Activated effector memory CD4-positive, alpha-beta T cell treated with Interleukin-2 at 50 U/mL for 16 hours (primary cell): ENCODE data around the gene GAS2.

Experiments
- DNase-seq: peaks from one replicate; pipeline ENCODE4 v3.0.0-alpha.2; 2020

Gene GAS2

DNA sequence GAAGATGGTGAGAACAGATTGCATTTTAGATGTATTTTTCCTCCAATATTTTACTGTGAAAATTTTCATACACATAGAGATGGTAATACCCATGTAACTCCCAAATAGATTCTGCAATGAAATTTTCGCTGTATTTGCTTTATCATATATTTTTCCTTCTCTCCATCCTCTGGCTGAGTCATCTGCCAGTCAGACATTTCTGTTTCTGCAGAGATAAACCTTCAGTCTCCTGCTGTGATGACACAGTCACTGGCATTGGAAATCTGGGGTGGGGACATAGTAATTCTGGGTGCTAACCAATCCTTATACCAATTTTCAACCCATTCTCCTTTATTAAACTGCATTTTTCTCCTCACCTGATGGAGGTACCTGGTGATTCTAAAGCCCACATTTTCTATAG lies 129.5 kb downstream of the GAS2 start:
- no peak for DNase-seq

DNA sequence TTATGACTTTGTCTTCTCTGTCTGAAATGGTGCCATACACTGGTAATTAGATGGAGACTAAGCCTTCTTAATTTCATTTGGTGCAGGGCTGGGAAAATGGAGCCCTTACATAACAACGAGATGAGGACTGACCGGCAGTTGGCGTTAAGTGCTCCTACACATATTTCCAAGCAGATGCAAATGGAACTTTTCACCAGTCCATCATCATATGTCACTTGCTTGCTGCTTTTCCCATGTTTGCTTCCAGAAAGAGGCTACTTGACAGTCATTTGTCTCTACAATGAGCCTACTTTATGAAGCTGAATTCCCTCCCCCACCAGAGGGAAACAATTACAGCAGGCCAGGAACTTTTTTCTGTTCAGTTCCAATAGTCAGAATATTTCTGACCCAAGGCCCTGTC lies 130.6 kb downstream of the GAS2 start:
- DNase-seq, result no peak

DNA sequence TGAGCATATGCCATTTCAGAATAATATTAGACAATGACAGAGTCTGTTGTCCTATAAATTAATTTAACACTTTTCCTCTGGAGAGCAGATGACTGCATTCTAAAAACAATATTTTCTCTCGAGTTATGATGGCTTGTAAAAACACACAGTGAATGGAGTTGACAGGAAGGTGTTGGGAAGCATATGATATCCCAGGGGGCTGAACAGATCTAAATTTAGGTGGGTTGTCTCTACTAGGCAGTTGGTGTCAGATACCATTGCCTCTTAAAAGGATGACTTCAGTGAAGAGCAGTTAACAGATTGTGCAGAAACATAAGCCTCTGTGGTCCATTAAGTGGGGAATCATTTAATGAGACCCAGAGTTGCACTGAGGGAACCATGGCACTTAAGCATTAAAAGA lies 132.5 kb downstream of the GAS2 start:
- DNase-seq, result no peak

DNA sequence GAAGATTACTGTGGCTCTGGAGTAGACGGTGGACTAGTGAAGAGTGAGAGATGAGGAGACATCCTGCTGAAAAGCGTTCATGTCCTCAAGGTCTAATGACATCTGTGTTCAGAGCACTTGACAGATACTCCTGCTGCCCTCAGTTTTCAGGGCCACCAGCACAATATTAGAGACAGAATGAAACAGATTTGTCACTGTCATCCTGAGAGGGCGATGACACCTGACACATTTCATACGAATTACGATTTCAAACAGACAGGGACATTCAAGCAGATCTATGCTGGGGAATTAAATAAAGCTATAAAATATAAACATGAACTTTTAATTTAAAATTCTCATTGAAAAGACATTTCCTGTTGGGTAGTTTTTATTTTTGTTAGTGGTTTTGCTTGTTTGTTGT lies 134.1 kb downstream of the GAS2 start:
- no peak for DNase-seq

DNA sequence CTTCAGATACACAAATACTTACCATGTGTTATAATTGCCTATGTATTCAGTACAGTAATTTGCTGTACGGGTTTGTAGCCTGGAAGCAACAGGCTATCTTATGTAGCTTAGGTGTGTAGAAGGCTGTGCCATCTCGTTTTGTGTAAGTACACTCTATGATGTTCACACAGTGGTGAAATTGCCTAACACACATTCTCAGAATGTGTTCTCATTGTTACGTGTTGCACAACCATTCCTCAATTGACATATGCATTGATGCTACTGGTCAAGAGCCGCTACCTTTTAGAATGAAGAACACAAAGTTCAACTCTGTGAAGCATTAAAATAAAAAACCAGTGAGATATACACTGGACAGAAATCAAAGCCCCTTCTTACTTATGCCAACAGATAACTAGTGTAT lies 136.4 kb downstream of the GAS2 start:
- no peak for DNase-seq

DNA sequence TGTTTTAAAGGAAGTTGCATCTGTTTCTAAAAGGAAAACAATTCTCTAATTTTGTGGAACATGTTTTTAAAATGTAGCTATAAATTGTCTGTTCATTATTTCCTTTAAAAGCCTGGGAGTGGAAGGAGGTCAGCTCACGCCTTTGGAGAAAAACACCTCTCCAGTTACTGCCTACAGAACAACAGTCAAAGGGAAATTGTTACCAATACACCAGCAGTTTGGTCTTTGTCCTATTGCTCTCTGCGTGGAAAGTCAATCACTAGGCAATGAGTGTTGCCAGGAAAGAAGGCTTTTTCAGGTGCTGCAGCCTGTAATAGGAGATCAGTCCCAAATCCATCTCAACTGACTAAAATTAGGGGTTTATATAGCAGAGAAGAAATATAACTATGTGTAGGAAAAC lies 141.0 kb downstream of the GAS2 start:
- DNase-seq, result no peak

DNA sequence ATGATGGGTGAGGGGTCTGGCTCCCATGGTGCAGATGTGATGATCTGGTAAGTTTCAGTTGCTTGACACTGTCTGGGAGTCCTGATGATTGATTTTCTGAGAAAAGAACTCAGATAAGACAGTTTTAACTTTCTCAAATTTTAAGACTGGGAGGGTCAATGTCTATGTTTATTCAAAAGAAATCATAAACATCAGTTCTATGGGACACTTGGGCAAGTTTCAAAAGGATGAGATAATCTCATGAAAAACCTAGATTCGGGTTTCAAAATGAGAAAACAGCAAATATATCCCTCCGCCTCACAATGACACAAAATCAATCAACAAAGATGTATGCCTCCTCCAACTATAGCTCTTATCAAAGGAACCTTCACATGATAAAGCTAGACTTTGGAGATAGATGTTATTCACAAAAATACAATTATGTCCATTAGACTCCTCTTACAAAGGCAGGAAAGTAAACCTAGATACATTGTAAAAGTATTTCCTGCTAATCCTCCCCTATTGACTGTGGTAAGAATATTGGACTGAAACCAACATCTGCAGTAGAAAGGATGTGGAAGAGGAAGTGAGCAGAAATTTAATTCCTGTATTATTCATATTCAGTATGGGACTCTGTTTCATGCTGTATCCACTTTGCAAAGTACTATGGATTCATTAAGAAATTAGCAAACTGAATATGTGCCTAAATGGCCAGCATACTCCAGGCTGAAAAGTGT lies 141.6 kb downstream of the GAS2 start:
- DNase-seq, result no peak

DNA sequence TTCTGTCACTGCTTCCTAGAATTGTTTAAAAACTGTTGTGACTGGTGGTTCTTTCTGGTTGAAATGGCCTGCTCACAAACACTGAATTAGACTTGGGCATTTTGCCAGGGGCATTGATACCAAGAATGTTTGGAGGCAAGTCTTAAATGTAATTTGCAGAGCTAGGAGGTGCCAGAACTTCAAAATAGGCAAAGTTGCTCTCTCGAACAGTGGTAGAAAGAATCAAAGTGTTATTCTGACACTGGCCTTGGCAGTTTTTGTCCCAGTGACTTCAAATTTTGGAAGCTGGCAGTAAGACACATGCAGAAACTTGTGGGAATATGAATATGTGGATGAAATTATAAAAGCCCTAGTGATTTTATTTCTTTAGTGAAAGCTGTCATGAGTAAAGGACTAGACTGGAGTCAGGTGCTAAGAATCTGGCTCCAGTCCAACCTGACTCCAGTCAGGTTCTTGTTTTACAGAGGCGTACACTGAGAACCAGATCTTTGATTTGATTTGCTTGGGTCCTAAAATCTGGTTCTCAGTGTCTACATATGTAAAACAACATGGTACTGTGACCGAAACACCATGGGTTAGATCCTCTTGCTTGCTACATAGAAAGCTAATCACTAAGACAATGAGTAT lies 142.3 kb downstream of the GAS2 start:
- DNase-seq, result no peak

DNA sequence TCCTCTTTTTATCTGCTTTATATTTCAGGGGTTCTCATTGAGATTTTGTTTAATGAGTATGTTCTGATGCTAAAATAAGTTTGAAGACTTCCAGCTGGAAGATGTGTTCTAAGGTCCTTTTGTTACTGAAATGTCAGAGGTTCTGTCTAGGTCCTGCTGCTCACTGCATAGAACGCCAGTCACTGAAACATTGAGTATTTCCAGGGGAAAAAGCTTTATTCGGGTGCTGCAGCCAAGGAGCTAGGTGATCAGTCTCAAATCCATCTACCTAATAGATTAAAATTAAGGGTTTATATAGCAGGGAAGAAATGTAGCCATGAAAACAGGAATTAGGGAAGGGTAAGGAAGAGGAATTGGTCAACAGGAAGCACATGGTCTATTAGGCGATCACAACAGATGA lies 143.5 kb downstream of the GAS2 start:
- no peak for DNase-seq

DNA sequence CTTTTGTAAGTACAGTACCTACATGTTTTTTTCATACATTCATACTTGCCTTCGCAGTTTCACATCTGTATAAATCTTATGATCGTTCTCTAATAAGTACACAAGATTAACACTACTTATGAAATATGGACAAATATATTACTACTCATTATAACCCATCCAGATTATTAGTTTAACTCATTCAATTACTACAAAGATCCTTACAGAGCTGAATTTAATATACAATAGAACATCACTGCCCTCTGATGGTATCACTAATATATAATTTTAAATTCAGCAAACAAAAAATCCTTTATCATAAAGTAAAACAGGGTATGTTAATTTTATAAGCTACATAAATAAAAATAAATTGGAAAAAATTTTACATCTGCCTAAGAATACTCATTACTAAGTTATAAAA lies 155.8 kb downstream of the GAS2 start:
- no peak for DNase-seq

DNA sequence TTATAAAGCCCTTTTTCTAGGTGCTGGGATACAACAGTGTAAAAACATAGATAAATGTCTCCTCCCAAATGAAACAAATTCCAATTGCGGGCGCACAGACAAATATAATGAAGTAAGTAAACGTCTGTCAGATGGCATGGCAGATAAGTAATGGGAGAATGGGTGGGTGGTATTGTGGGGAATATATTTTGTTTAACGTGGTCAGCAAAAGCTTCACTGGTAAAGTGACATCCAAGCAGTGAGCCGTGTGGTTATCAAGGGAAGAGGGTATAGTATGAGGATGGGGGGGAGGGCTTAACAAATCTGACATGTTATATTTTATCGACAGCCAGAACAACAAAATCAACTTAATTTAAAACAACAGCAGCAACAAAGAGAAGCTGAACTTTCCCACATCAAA lies 162.0 kb downstream of the GAS2 start:
- no peak for DNase-seq

DNA sequence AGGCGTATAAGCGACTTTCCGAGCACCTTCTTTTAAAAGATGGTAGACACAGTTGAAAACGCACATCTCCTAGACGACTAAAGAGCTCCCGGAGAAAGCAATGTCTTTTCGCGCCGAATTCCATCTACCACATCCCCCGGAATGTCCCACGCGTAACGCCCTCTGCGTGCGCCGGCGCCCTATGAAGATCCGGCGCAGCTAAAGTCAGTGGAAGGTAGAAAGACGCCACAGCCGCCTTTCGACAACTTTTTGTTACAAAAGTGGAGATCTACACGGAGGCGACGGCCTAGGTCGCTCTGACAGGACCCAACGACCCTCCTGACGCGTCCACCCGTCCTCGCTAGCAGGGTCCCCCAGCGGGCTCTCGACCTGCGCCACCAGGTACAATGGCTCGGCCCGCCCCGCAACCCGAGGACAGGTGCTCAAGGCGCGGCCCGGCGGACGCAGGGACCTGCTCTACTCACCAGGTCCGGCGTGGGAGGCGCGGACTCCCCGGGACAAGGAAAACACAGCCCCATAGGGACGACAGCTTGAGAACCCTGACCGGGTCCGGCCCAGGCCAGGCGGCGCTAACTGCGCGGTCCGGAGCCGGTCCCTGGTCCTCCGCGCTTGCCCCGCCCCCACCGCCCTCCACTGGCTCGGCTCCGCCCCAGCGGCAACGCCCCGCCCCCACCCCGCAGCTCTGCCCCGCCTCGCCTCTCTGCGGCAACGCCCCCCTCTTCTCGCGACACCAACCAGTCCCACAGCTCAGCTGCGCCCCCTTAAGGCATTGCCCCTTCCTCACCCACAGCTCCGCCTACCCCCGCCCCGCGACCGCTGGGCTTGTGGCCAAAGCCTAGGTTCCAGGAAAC lies 163.0 kb downstream of the GAS2 start, which contains the start of gene SVIP:
Gene SVIP, minus strand, starts transcription at position 571 of the 851 bp plus-strand sequence. Its CDS starts 53 bp downstream, at position 518.
- peak; percentile 87 for DNase-seq

DNA sequence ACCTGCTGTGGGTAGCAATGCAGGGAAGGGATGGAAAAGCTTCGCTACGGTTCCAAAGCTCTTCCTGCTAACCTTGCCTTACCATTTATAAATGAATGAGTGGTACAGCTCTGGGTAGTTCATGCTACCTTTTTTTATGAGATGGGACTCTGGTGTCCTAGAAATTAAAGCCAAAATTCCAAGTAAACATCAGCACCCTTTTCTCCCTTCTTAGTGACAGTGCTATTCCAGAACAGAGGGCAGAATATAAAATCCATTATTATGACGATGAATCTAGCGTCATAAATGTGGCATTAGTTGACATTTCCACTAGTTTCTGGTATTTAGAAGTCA lies 163.6 kb downstream of the GAS2 start:
- DNase-seq, result no peak

DNA sequence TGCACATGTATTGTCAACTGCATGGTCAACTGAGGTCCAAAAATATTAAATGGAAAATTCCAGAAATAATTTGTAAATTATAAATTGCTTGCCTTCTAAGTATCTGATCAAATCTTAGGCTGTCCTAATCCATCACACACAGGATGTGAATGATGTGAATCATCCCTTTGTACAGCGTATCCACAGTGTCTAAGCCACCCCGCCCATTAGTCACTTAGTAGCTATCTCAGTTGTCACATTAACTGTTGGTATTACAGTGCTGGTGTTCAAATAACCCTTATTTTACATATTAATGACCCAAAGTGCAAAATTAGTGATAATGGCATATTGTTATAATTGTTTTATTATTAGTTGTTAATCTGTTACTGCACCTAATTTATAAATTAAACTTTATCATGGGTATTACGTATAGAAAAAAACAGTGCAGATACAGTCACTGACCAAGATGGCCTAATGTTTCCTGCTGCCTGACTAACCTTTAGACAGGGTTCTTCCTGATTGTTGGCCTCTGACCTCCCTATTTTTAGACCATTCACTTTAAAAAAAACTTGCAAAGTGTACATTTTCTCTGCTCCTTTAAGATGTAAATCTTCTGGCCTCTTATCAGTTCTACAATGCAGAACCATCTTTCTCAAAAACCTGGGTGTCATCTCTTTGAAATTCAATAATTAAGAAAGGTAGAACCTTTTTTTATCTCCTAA lies 166.1 kb downstream of the GAS2 start:
- no peak for DNase-seq

DNA sequence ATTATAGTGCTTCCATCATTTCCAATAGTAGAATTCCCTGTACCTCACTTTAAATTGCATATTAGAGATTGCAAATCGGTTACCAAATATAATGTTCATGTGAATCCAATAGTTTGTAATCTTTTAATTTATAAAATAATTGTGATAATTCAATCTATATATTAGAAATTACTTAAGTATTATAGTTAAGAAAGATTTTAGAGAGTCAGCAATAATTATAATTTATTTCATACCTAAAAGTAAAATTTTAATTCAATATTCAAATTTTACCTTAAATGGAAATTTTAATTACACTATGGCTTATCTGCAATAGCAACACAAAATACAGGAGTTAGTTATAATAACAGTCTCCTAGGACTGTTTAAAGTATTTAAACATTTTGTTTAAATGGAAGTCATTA lies 180.3 kb downstream of the GAS2 start:
- DNase-seq, result no peak

DNA sequence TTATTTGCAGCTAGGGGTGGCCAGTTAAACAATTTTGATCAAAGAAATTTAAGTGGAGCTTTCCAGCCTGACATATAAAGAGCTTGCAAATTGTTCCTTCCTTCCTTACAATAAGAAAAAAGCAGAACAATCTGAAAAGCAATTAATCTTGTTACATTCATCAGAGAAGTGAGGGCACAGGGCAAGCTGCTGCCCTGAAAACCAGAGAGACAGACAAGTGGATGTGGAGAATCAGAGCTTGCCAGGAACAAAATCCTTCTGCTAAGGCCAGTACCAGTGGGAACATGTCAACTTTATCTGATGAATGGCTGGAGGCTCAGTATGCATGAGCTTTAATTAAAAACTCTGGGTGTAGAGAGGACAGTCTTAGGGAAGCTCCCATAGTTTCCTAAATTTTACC lies 185.1 kb downstream of the GAS2 start:
- DNase-seq, result no peak

DNA sequence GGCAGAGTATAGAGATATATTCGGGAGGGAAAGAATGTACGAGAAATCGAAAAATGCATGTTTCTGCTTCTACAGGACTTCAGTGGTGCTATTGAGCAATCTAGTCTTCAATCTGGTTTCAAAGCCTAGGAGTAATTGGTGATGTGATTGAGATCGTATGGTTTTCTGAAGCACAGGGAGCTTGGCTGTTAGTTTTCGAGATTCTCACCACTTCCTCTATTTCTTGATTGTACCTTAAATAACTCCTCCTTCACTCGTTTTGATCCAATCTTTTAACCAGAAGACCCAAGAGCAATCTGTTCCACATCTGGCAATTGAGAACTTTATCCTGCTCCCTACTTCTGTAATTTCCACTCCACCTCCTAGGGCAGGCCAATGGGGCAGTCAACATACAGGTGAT lies 193.3 kb downstream of the GAS2 start:
- DNase-seq, result no peak

DNA sequence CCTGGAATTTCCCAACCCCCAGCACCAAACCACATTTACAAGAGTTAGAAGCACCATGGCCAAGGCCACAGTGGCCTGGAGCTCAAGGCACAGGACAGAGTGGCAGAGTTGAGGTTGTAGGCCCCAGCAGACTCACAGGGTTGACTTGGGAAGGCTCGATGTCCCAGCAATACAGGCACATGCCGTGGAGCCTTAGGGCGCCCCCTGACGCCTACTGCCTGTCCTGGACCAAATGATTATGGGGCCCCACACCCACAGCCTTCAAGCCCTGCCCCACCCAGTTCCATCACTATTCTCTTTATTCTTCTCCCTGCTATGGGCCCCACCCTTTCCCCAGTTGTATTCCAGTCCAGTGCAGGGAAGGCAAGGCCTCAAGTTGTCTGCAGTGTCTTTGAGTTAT lies 193.8 kb downstream of the GAS2 start, which contains the start of gene CCDC179:
Gene CCDC179, minus strand, starts transcription at position 234 of the 400 bp plus-strand sequence. Its CDS starts 53 bp downstream, at position 181.
- DNase-seq, result no peak
